Activated CD4-positive, CD25-positive, alpha-beta regulatory T cell treated with anti-CD3 and anti-CD28 coated beads, Interleukin-2, amount 50 U/mL, for 72 hours (primary cell): ENCODE measurements around the gene HAAO.

ENCODE experiments used
- DNase-seq: peaks from one replicate; pipeline ENCODE4 v3.0.0; 2021

HAAO gene

GRCh38 chr2:42792087-42792582 lies 248 bp downstream of the HAAO start:
- no peak for DNase-seq

DNA sequence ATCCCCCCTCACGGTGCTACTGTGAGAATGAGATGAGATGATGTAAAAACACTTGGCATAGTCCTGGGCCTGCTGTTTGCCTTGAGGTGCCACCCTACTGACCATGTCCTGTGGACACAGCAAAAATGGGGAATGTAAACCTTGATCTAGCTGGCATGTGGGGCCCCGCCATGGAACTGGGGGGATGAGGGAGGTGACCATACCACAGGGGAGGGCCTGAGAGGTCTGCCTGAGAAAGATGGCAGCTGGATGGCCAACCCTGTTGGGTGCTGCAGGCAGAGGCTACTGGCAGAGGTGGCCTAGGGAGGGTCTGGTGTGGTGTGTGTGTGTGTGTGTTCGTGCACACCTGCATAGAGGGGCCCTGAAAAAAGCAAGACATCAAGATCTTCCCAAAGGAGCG lies 777 bp downstream of the HAAO start:
- DNase-seq, result no peak

DNA sequence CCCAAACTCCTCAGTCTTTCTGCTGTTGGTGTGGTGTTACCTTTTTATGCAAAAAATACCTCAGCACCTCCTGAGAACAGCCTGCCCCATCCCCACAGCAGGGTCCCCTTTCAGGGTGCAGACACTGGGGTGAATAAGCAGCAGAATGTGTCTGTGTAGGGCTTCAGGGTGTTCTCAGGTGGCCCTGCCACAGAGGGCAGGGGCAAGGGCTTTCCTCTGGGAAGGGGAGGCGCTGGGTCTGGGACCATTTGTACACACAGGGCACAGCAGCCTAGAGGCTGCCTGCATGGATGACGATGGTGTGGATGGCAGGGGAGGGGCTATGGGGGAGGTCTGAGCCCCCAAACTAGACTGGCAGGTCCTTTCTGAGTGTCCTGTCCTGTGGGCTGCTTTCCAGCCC lies 2.6 kb downstream of the HAAO start:
- DNase-seq, result no peak

DNA sequence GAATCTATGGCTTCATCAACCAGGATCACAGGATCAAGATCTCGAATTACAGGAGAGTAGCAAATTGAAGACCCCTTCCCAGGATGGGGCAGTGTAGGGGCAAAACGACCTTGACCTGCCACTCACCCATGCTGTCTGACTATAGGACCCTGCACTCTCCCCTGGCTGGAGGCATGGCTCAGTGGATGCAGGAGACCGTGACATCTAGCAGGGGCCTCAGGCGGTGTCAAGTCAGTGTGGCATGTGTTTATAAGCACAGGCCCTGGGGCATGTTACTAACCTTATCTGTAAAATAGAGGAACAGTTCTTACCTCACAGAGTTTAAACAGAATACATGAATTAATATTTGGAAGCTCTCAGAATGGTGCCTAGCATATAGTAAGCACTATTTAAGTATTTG lies 3.5 kb downstream of the HAAO start:
- DNase-seq, result no peak

DNA sequence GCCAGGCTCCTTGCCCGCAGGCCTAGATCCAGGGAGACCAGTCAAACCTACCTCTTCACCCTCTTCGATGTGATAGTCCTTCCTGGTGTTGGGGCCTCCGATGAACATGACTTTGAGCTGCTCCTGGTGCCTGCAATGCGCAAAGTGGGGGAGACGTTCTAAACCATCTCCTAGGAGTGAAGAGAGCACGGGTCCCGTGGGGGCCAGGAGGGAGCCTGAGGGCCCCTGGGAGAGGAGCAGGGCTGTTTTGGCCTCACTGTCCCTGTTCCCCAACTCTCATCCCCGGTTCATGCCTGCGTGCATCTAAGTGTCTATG lies 3.9 kb downstream of the HAAO start:
- DNase-seq, result no peak

DNA sequence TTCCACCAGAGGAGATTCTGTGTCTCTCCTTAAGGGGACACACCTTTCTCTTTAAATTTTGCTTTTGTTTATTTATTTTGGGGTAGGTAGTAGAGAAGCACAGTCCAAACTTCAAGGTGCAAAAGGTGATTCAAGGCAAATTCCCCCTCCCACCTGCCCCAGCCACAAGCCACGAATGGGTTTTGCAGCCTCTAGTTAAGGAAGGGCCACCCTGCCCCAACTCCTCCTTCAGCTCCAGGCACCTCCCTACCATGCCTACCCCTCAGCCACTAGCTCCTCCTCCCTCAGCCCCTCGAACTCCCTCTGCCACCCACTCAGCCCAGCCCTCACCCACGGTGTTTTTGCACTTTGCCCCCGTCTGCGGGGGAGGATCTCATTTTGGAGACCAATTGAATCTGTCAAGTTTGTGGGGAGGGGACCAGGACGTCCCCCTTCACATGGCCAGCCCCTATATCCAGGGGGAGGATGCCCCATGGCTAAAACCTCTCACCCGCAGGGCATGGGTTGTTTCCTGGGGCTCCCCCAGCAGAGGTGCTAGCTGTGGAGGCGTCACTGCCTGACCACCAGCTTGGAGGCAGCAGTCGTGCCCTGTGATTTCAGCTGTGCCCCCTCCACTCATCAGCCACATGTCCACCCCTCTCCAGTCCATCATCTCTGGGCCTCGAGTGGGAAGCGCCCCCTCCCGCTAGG lies 4.5 kb downstream of the HAAO start:
- DNase-seq, result no peak

DNA sequence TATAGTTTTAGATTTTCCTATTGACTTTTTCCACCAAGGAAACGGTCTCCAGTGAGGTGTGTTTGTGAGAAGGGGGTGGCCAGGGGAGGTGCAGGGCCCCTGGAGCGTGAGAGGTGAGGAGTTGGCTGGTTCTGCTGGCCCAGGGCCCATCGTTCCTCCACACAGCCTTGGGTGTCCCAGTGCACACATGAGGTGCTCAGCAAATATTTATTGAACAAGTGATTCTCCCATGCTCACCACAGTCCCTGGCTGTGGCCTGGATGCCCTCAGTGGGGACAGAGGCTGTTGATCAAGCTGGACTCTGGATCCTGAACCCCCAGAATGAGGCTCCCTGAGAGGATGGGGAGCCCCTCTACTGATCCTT lies 5.0 kb downstream of the HAAO start:
- no peak for DNase-seq

GRCh38 chr2:42786561-42787345 lies 5.6 kb downstream of the HAAO start:
- DNase-seq, result no peak

- DNase-seq, result no peak
Observed at GRCh38 chr2:42784204-42784880, 8.0 kb downstream of the HAAO start.

- no peak for DNase-seq
Observed at GRCh38 chr2:42783511-42783910, 8.9 kb downstream of the HAAO start.

- no peak for DNase-seq
Observed at GRCh38 chr2:42781181-42781580, 11.2 kb downstream of the HAAO start.

DNA sequence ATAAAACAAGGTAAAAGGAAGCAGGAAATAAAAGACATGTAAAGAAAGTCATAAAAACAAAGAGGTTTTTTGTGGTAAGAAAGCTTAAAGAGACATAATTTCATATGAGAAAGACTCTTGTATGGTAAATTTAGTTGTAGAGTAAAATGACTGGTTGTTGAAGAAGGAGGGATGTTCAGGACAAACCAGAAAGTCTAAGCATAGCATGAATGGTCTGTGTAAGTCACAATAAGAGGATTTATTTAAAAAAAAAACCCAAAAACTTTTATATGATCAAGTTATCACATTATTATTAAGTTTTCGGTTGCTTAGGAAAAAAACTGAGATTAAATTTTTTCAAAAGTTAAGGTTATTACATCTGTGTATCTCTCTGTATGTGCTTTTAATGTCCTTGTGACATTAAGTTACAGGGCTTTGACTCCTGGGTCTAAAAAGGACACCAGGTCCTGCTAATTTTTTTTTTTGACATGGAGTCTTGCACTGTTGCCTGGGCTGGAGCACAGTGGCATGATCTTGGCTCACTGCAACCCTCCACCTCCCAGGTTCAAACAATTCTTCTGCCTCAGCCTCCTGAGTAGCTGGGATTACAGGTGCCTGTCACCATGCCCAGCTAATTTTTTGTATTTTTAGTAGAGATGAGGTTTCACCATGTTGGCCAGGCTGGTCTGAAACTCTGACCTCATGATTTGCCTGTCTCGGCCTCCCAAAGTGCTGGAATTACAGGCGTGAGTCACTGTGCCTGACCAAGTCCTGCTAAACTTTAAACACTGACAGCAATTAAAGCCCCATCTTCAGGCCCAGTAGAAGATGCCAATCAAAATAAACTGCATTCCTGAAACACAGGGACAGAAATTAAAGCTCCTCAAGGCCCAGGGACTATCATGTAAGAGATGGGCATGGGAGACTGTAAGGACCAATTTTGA lies 14.2 kb downstream of the HAAO start:
- no peak for DNase-seq

DNA sequence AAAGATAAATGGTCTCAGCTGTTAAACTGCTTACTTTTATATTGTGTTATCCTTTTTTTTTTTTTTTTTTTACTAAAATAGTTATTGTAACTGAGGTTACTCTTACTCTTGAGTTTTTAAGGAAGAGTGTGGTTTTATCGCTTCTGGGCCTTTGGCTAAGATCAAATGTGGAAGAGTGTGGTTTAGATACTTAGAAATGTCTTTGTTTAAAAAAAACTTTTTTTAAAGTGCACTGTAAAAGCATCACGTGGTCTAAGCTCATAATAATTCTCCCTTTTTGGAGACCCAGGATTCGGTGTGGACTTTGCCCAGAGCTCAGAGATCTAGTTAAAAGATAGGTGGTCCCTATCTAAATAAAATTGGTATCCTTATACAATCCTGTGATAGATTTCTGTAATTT lies 16.6 kb downstream of the HAAO start:
- no peak for DNase-seq

GRCh38 chr2:42775186-42775585 lies 17.2 kb downstream of the HAAO start:
- no peak for DNase-seq

GRCh38 chr2:42771546-42772153 lies 20.7 kb downstream of the HAAO start:
- DNase-seq, result no peak

DNA sequence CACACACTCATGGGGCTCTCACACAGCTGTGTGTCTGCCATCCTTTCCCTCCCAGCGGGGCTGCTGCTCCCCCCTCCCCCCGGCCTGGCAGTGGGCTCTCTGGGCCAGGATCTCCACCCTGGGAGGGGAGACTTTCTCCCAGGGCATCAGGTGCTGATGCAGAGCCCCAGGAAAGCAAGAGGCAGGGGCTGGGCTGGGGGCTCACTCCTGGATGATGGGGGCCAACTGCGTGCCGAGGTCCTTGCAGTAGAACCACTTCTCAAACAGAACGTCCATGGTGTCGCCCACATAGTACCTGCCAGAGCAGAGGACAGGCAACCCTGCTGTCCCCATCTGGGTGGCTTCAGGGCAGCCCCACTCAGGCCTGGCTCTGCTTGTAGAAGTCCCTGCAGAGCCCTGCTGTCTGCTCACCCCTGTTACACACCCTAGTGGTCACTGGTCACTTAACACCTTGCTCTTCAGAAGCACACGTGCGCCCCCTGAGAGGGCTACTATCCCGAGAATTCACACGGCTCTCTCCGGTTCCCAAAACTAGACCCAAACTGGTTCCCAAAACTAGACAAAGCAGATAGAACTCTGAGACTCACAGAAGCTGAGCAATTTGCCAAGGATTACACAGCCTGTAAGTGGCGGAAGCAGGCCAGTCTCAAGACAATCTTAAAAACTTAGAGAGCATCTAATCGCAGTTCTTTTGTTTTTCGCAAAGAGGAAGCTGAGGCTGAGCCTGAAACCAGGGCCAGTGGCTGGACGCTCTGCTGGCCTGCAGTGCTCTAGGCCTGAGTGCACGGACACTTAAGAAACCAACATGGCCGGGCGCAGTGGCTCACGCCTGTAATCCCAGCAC lies 21.9 kb downstream of the HAAO start:
- no peak for DNase-seq

DNA sequence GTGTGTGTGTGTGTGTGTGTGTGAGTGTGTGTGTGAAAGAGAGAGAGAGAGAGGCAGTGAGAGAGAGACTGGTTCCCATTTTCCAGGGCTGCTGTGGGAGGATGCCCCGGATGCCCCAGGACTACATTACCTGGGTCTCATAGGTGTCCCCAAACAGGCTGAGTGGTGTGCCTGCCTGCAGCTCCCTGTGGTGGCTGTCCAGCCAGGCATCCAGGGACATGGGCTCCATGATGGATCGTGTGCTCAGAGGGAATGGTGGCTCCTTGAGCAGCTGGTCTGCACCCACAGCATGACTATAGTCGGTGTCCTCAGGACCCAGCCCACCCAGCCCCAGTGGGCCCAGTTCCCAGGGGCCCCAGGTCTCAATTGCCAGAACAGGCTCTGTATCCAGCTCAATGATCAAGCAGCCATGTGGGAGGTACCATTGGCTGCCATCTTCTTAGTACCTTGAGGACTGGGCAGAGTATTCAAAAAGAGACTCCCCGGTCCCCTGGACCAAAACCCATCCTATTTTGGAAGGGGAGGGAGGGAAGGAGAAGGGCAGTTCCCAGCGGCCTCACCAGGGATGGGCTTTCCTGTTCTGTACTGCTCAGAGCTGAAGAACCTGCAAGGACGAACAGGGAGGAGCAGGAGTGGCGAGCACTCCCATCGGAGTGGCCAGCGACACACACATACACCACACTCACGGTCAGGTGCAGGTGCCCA lies 22.6 kb downstream of the HAAO start:
- no peak for DNase-seq

GRCh38 chr2:42768706-42769256 lies 23.6 kb downstream of the HAAO start:
- no peak for DNase-seq

GRCh38 chr2:42767899-42768705 lies 24.3 kb downstream of the HAAO start:
- DNase-seq, result no peak
